Endothelial cell of umbilical vein (primary cell): ENCODE results near the gene BIRC3. TPM values are rescaled to one million over a fixed set of nuclear protein-coding genes. Genes with fewer than 3 reads are reported as not detected.

ENCODE experiments used
- BruUV-seq: library from RNA; stranded (reverse); fragments of 400-500 nt; replicated peaks from 2 replicates; lab custom pipeline; 2021; lab: Mats Ljungman, UMichigan
- CTCF ChIA-PET: fragments of 300-600, 350-600 bp; sonication (Branson Sonifier 250); formaldehyde crosslinking; loops from one replicate; lab custom pipeline; 2021; ENCODE audit warnings: antibody characterized with exemption, inconsistent platforms; lab: Charles Lee
- POLR2A ChIA-PET: fragments of 300-600, 350-600 bp; sonication (Branson Sonifier 250); formaldehyde crosslinking; loops from one replicate; lab custom pipeline; 2021; ENCODE audit warnings: antibody characterized with exemption, inconsistent platforms; lab: Charles Lee
- DNase-seq: peaks from one replicate; pipeline ENCODE4 v3.0.0-alpha.2; 2011; ENCODE audit warnings: low read depth, low spot score
- FAIRE-seq: peaks from 2 replicates; lab custom pipeline; 2011; peaks lifted over from hg19 to GRCh38; lab: Jason Lieb, UNC
- H2AFZ ChIP-seq: 2 replicates; pipeline ENCODE4 v1.6.0; 2012; ENCODE audit warnings: low read depth, low read length, control low read depth, inconsistent platforms
- H3K27ac ChIP-seq: 2 replicates; pipeline ENCODE4 v1.5.1; 2011; ENCODE audit warnings: low read depth, mild to moderate bottlenecking, control low read depth, low read length, moderate library complexity; ENCODE audit not compliant: insufficient read depth
- H3K27me3 ChIP-seq, 2 experiments: 2 replicates each; pipeline versions ENCODE4 v1.6.0 to v1.6.1; 2011; ENCODE audit warnings: low read length in 2 of 2, mixed read lengths in 1 of 2; ENCODE audit not compliant: control insufficient read depth in 2 of 2, insufficient read depth in 2 of 2
- H3K36me3 ChIP-seq, 2 experiments: 2 replicates in 1 of 2; 3 replicates in 1 of 2; pipeline ENCODE4 v1.5.1; 2011; ENCODE audit warnings: low read length in 2 of 2, mild to moderate bottlenecking in 1 of 2, moderate library complexity in 1 of 2; ENCODE audit not compliant: control insufficient read depth in 2 of 2, insufficient read depth in 2 of 2; ENCODE audit errors: extremely low read depth in 1 of 2
- H3K4me1 ChIP-seq: 3 replicates; pipeline ENCODE4 v1.5.1; 2011; ENCODE audit warnings: mild to moderate bottlenecking, low read length; ENCODE audit not compliant: control insufficient read depth, insufficient read depth; ENCODE audit errors: extremely low read depth
- H3K4me2 ChIP-seq: 2 replicates; pipeline ENCODE4 v1.6.1; 2011; ENCODE audit warnings: low read length, control low read depth, mixed read lengths; ENCODE audit not compliant: insufficient read depth
- H3K4me3 ChIP-seq, 3 experiments: fragments of 200-600 bp in 1 of 3; sonication (generic), shearing (Covaris generic) in 1 of 3; replicated peaks in 1 of 3; 2 replicates each; pipeline ENCODE4 v1.5.1; 2011 to 2016; ENCODE audit warnings: control low read depth in 3 of 3, low read length in 3 of 3, mild to moderate bottlenecking in 2 of 3, inconsistent platforms in 1 of 3, low read depth in 1 of 3, moderate library complexity in 1 of 3; ENCODE audit not compliant: insufficient read depth in 1 of 3
- H3K79me2 ChIP-seq: 2 replicates; pipeline ENCODE4 v1.6.0; 2012; ENCODE audit warnings: low read length, inconsistent platforms; ENCODE audit not compliant: control insufficient read depth, insufficient read depth
- H3K9ac ChIP-seq: replicated peaks from 2 replicates; pipeline ENCODE3; 2011; ENCODE audit warnings: low read length, control low read depth; ENCODE audit not compliant: insufficient read depth; ENCODE audit errors: extremely low read depth
- H3K9me1 ChIP-seq: replicated peaks from 3 replicates; pipeline ENCODE4 v1.6.0; 2011; ENCODE audit warnings: mild to moderate bottlenecking, low read length; ENCODE audit not compliant: control insufficient read depth, insufficient read depth; ENCODE audit errors: extremely low read depth
- H3K9me3 ChIP-seq: replicated peaks from 2 replicates; pipeline ENCODE4 v1.5.1; 2012; ENCODE audit warnings: low read length, inconsistent platforms; ENCODE audit not compliant: control insufficient read depth, insufficient read depth
- H4K20me1 ChIP-seq: replicated peaks from 2 replicates; pipeline ENCODE3; 2011; ENCODE audit warnings: mild to moderate bottlenecking, low read length; ENCODE audit not compliant: control insufficient read depth, insufficient read depth; ENCODE audit errors: extremely low read depth
- EZH2 ChIP-seq: IDR thresholded peaks from 2 replicates; pipeline ENCODE4 v1.6.1; 2012; ENCODE audit warnings: borderline replicate concordance, low read depth, mild to moderate bottlenecking, moderate library complexity, low read length, inconsistent platforms; ENCODE audit not compliant: severe bottlenecking
- FOS ChIP-seq: IDR thresholded peaks from 2 replicates; pipeline ENCODE4 v1.6.1; 2011; ENCODE audit warnings: mild to moderate bottlenecking, low read length, moderate library complexity, borderline replicate concordance; ENCODE audit not compliant: insufficient read depth
- GATA2 ChIP-seq: IDR thresholded peaks from 2 replicates; pipeline ENCODE4 v1.7.0; 2011; ENCODE audit warnings: low read depth, mild to moderate bottlenecking, moderate library complexity, mixed read lengths, low read length; ENCODE audit not compliant: insufficient read length, insufficient read depth
- JUN ChIP-seq: IDR thresholded peaks from 2 replicates; pipeline ENCODE4 v1.6.1; 2011; ENCODE audit warnings: borderline replicate concordance, low read depth; ENCODE audit not compliant: insufficient read length, insufficient read depth
- MYC ChIP-seq: IDR thresholded peaks from one replicate; pipeline ENCODE4 v1.6.1; 2011; ENCODE audit warnings: mild to moderate bottlenecking, low read depth, low read length
- POLR2A ChIP-seq: IDR thresholded peaks from 2 replicates; pipeline ENCODE4 v1.6.1; 2012; ENCODE audit warnings: low read depth, mild to moderate bottlenecking, control low read depth, low read length
- POLR2AphosphoS5 ChIP-seq: IDR thresholded peaks from 2 replicates; pipeline ENCODE4 v1.6.1; 2012; ENCODE audit warnings: low read depth, mild to moderate bottlenecking, control low read depth, low read length, moderate library complexity; ENCODE audit not compliant: insufficient read depth
- dilution Hi-C: fragments of 300-500 bp; cut with MboI; formaldehyde crosslinking; loops from one replicate; pipeline ENCODE4 v1.15.0; 2019; ENCODE audit warnings: low sequenced_read_pairs; ENCODE audit not compliant: extremely low pct_ligation_motif_present
- intact Hi-C: fragments of 100-400 bp; cut with micrococcal nuclease; formaldehyde crosslinking; loops from one replicate; pipeline ENCODE4 v1.10.0; 2022
- polyA plus RNA-seq, 4 experiments: library from polyadenylated mRNA; depleted of rRNA in 3 of 4; stranded (reverse) in 3 of 4; unstranded in 1 of 4; fragments of >200 nt; gene quantifications; 2 replicates each; pipeline versions ENCODE4 v1.2.1 to v1.2.3, GENCODE V29; 2011 to 2012; ENCODE audit warnings: missing spikeins in 1 of 4
- total RNA-seq: library from RNA; stranded (reverse); gene quantifications from 2 replicates; pipeline ENCODE4 v1.2.3, GENCODE V29; 2021
- TF ChIP-seq, protein P1 (sequence below), 2 donors: IDR thresholded peaks; 1 replicate in 1 of 2; 2 replicates in 1 of 2; pipeline ENCODE4 v1.5.1; 2011; ENCODE audit warnings: low read length in 2 of 2, mild to moderate bottlenecking in 2 of 2, moderate library complexity in 2 of 2, control low read depth in 1 of 2, inconsistent platforms in 1 of 2, low read depth in 1 of 2; ENCODE audit not compliant: insufficient read depth in 1 of 2; ENCODE audit errors: extremely low read depth in 1 of 2
- TF ChIP-seq, protein P2 (sequence below): IDR thresholded peaks from 2 replicates; pipeline ENCODE4 v1.6.1; 2011; ENCODE audit not compliant: insufficient read depth, insufficient read length

The BIRC3 gene
- total and polyA plus RNA-seq, 2 donors (not counting 3 experiments of a cell fraction or from before 2014, with no cell fraction given), result 0.28 to 1.4 TPM

DNA sequence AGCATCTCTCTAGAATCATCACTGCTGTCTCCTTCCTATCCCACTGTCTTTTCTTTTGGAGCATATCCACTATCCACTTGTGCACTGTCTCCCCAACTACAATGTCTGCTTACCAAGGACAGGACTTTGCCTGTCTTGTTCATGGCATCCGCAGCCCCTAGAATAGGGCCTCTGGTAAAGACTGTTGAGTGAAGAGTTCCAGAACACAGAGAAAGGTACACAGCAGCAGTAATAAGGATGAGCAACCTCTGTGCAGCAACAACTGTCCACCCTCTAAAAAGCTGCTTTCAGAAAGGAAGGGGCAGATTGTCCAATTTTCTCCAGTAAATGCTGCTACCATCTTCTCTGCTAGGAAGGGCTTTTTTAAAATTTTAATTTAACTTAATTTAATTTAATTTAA is 25.5 kb upstream of the BIRC3 start:
- Histone ChIP-seq H3K9me1 (no peaks in the 10 kb centered on the region), H3K36me3 (no peaks in the 10 kb centered on the region), H3K4me1 (no peaks in the 10 kb centered on the region), H3K27ac (no peak overlapping the region), H2AFZ (no peak overlapping the region), H3K9ac (no peak overlapping the region), H3K79me2 (no peaks in the 10 kb centered on the region), H3K4me3 (no peak overlapping the region), H3K4me2 (no peak overlapping the region), H4K20me1 (no peaks in the 10 kb centered on the region), H3K9me3 (no peaks in the 10 kb centered on the region), H3K27me3 (no peaks in the 10 kb centered on the region)
- ChIA-PET POLR2A (no interaction called here), CTCF (interaction anchor here (1.0 to 9.5 kb wide), 3 partner anchors 53 to 375 kb away, joined by 3 to 140 read pairs (median 5); no protein-coding TSS in a partner anchor)
- no TSS peak for BruUV-seq
- no peak for TF ChIP-seq POLR2A
- no peak for TF ChIP-seq FOS
- no peak for TF ChIP-seq EZH2
- TF ChIP-seq, protein P1, sequence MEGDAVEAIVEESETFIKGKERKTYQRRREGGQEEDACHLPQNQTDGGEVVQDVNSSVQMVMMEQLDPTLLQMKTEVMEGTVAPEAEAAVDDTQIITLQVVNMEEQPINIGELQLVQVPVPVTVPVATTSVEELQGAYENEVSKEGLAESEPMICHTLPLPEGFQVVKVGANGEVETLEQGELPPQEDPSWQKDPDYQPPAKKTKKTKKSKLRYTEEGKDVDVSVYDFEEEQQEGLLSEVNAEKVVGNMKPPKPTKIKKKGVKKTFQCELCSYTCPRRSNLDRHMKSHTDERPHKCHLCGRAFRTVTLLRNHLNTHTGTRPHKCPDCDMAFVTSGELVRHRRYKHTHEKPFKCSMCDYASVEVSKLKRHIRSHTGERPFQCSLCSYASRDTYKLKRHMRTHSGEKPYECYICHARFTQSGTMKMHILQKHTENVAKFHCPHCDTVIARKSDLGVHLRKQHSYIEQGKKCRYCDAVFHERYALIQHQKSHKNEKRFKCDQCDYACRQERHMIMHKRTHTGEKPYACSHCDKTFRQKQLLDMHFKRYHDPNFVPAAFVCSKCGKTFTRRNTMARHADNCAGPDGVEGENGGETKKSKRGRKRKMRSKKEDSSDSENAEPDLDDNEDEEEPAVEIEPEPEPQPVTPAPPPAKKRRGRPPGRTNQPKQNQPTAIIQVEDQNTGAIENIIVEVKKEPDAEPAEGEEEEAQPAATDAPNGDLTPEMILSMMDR (IDR thresholded peaks at IDR 0.05; ENCODE audit: extremely low read depth in 1 of 2, insufficient read depth in 1 of 2, low read depth in 1 of 2, low read length in 2 of 2), result no peak
- TF ChIP-seq POLR2AphosphoS5, result no peak
- TF ChIP-seq GATA2, result no peak
- TF ChIP-seq, protein P2, sequence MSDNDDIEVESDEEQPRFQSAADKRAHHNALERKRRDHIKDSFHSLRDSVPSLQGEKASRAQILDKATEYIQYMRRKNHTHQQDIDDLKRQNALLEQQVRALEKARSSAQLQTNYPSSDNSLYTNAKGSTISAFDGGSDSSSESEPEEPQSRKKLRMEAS, result no peak
- no peak for TF ChIP-seq MYC
- no peak for TF ChIP-seq JUN
- intact Hi-C loops (no loop called here), dilution Hi-C loops (no loop called here)
- FAIRE-seq (no peak), DNase-seq (no peak)
